GM19351 (cell line): ENCODE data around the gene RCBTB2.

Experiments
- ATAC-seq: cut with Tn5 transposase; IDR thresholded peaks from one replicate; pipeline ENCODE4 v1.9.1; 2021; ENCODE audit warnings: mild to moderate bottlenecking, moderate library complexity; ENCODE audit not compliant: unreplicated experiment

The RCBTB2 gene

DNA sequence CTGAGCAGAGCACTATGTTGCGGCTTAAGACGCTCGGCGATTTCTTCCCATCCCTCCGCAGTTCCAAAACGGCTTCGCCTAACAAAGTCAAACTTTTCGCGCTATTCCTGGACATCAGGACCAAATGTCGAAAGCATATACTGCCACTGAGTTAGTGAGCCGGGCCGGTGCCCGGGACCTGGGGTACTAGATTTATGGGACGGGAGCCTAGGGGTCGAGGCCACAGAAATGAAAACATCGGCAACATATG lies 699 bp downstream of the RCBTB2 start:
- no peak for ATAC-seq

DNA sequence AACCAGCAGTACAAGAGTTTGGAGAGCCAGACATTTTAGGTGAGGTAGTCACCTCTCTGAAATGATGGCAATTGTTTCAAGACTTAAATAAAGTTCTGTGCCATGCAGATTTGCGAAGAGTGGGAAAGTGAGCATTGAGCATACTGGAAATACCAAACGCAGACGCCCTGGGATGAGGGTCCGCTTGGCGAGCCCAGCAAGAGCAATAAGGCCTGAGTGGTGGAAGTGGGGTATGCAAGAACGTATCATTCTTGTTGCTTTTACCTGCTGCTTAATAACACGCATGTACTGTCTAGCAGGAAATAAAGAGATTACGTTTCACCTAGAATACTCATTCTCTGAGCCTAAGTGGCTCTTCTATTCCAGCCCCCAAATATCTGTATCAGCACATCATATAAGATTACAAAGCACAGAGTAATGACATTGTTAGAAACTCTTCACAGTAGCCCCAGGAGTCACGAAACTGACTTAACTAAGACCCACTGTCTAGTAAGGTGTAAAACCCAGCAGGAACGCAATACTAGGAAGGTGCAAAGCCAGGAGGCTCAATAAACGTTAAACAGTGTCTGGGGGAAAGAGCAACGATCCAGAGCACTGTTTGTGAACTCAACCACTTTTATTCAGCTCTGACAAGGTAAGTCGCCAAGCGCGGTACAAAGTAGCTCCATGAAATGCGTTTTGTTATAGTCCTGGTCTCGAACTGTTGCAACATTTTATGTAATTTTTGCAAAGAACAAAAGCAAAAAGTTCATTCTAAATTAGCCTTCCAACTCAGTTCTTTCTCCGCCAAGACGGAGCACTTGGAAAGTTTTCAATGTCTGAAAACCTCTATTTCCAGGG lies 1.2 kb downstream of the RCBTB2 start:
- ATAC-seq = no peak

- ATAC-seq = no peak
Observed at GRCh38 chr13:48530833-48531232, 2.0 kb downstream of the RCBTB2 start.

- no peak for ATAC-seq
Observed at GRCh38 chr13:48528720-48529119, 4.2 kb downstream of the RCBTB2 start.

DNA sequence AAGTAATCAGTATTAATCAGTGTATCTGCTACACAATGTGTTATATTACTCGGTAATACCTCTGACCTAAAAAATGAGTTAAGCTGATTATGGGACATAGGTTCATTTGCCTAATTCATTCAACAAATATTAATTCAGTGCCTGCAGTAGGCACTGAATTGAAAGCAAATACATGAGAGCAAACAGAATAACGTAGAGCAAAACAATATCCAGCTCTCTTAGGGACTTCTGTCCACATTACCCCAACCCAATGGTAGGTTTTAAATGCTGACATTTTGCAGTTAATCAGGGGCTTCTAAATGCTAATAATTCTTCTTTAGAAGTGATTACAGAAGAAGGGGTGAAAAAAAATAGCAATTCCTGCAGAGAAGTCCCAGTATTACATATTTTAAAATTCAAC lies 4.9 kb downstream of the RCBTB2 start:
- no peak for ATAC-seq

DNA sequence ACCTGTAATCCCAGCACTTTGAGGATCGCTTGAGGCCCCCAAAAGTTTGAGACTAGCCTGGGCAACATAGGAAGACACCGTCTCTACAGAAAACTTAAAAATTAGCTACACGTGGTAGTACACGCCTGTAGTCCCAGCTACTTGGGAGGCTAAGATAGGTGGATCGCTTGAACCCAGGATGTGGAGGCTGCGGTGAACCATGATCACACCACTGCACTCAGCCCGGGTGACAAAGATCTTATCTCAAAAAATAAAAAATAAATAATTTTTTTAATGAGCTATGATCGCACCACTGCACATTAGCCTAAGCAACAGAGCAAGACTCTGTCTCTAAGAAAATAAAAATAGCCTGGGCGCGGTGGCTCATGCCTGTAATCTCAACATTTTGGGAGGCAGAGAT lies 6.6 kb downstream of the RCBTB2 start:
- no peak for ATAC-seq

GRCh38 chr13:48518083-48518482 lies 14.8 kb downstream of the RCBTB2 start:
- no peak for ATAC-seq

DNA sequence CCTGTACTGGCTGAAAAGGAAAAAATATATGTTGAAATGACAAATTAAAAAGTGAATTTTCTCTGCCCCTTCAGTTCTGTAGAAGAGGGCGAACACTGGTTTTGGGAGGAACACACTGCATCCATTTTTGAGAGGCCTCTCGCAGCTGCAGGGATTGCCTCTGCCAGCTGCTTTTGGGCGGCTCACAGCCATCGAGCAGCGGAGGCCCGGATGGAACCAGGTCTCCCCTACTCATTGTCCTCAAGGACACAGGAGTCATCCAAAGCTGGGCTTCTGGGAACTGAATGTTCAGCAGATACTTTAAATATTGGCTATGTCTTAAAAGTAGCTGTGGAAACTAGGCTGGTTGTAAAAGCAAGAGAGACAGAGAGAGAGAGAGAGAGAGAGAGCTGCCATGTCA lies 17.1 kb downstream of the RCBTB2 start:
- ATAC-seq = no peak

DNA sequence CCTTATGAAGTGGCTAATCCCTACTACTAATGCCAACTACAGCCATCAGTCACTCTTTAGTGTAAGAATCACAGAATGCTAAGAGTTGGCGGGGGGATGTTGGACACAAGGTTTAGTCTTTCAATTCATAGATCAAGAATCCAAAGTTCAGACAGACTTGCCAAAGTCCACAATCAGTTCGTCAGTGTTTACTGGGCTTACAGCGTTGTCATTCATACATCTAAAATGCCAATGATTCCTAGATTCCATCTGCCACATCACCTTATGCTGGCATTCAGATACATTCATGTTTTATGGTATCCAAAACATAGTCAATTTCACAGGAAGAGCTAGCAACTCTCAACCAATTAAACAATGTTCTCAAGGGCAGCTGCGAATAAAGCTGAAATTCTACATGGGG lies 18.1 kb downstream of the RCBTB2 start:
- no peak for ATAC-seq

DNA sequence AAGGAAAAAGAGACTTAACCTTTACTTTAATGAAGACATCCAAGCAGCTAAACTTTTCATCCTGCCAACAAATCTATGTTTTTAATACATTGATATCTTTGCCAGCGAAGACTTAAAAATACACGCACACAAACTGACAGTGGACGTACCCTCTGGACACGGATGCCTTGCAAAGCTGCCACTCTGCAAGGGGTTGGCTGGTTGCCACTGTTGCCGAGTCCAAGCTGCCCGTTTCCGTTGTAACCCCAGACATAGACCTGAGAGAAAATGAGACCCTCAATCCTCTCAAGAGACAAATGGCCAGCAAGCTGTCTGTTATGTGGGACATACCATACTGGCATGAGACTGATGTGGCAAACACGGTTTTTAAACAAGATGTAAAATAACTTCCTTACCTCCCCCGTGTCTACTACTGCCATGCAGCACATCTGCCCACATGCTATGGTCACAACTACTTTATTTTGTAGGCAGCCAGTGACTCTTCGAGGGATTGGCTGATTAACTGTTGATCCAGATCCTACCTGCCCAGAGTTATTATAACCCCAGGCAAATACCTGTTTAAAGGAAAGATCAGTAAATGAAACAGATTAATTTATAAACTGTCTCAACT lies 21.2 kb downstream of the RCBTB2 start:
- ATAC-seq = no peak

- no peak for ATAC-seq
Observed at GRCh38 chr13:48510698-48511097, 22.2 kb downstream of the RCBTB2 start.

DNA sequence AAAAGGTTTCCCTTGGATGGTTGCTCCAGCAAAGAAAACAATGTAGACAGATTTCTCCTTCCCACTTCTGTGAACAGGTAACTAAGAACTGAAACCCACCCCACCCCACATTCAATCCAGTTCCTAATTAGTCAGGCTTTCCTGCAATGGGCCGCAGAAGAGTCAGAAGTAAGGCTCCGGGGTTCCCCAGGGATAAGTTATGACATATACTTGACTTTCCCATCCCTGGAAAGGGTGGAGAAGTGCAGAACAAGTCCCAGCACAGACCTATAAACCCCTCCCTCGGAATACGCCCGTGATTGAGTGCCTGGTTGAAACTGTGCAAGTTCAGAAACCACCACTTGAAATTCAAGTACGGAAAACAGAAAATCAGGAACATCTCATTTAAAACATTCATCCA lies 24.9 kb downstream of the RCBTB2 start:
- ATAC-seq = no peak

DNA sequence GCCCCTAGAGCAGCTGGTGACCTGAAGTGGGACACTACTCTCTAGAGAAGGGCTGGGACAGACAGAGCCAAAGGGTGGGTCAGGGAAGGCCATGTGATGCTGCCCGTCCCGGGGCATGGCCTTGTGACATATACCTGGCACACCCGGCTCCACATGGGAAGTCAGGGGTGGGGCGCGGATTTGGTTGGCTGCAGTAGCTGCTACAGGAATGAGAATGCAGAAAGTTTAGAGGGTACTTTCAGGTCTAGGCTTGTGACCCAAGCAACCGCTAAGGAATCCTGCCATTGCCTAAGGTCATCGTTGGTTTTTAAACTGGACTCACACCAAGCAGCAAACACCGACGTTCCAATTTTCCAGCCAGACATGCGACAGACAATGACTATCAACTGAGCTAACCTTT lies 25.9 kb downstream of the RCBTB2 start:
- no peak for ATAC-seq

- ATAC-seq = peak; percentile 24
Observed at GRCh38 chr13:48506092-48506701, 26.7 kb downstream of the RCBTB2 start.

GRCh38 chr13:48505597-48506091 lies 27.2 kb downstream of the RCBTB2 start:
- ATAC-seq = peak; percentile 65

DNA sequence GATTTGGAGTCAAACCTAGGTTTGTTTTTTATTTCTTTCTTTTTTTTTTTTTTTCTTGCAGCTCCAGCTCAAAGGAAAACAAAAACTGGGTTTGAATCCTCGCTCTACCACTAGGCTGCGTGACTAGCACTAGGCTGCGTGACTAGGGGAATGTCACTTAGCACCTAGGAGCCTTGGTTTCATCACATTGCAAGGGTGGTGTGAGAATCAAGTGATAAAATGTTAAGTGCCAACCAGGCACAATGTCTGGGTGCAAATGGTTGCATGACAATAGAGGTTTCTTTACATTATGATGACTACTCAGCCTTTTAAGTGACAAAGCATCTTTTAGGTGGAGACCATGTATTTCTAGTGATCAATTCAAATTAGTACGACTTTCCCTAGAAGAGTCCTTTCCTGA lies 27.9 kb downstream of the RCBTB2 start:
- no peak for ATAC-seq

- no peak for ATAC-seq
Observed at GRCh38 chr13:48504606-48505005, 28.3 kb downstream of the RCBTB2 start.

DNA sequence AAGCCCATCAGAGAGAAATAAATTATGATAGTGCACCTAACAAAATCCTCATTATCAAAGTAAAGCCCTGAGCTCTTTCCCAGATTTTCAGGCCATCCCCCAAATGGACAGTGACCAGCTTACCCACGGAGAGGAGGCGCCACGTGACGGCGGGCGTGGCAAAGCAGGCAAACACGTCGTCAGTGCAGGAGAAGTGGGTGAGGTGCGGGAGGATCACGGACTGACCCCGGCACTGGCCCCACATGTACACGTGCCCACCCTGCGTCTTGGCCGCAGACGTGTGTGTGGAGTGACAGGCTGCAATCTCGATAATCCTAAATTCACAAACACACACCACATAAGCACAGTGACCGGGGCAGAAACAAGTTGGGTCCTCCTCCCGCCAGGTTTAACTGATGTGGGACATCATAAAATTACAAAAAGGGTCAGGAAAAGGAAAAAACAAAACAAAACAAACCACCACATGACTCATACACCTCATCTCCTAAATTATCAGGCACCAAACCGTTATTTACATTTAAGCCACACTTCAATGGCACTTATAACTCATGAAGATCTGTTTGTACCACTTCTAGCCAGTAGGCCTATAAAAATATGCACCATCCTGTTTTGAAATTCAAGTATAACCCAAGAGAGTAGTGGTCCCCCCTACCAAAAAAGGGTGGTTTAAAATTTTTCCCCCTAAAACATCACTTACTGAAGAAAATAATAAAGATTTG lies 30.1 kb downstream of the RCBTB2 start:
- ATAC-seq = no peak

GRCh38 chr13:48501705-48502104 lies 31.2 kb downstream of the RCBTB2 start:
- ATAC-seq = peak; percentile 29

DNA sequence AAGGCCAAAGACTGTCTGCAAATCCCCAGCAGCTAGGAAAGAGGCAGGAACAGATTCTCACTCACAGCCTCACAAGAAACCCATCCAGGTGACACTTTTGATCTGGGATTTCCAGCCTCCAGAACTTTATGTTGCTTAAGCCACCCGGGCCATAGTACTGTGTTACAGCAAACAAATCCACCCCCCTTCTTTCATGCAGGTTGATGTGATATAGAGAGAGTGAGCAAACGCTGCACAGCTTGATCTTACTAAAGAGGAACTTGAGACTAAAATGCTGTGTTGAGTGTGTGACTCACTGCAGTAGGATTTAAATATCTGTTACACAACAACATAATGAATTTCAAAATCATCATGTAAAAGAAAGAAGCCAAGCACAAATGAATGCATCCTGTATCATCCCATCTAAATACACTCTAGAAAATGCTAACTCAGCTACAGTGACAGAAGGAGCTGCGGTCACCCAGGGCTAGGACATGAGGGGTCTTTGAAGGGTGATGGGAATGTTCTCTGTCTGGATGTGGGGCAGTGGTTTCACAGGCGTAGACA lies 32.2 kb downstream of the RCBTB2 start:
- ATAC-seq = peak; percentile 52

- no peak for ATAC-seq
Observed at GRCh38 chr13:48497669-48498068, 35.2 kb downstream of the RCBTB2 start.
